Prostate gland (tissue), 2 donors: ENCODE measurements around the gene FARS2. TPM values are rescaled to one million over a fixed set of nuclear protein-coding genes. Genes with fewer than 3 reads are reported as not detected.

Experiments
- DNase-seq: peaks from one replicate; pipeline ENCODE4 v3.0.0-alpha.2; 2019; ENCODE audit warnings: low spot score
- H3K27ac ChIP-seq, 2 donors: fragments of 200-600 bp; sonication (generic); 2 replicates each; pipeline ENCODE4 v1.5.1; 2017 to 2019
- H3K27me3 ChIP-seq: fragments of 200-600 bp; sonication (generic); replicated peaks from 2 replicates; pipeline ENCODE4 v1.5.1; 2019; ENCODE audit not compliant: insufficient read depth
- H3K36me3 ChIP-seq, 2 donors: fragments of 200-600 bp; sonication (generic); 1 replicate in 1 of 2; 2 replicates in 1 of 2; pipeline versions ENCODE4 v1.5.1 to v1.8.1; 2017 to 2019
- H3K4me1 ChIP-seq: fragments of 200-600 bp; sonication (generic); replicated peaks from 2 replicates; pipeline ENCODE4 v1.5.1; 2019
- H3K4me3 ChIP-seq, 2 donors: fragments of 200-600 bp; sonication (generic); 2 replicates each; pipeline ENCODE4 v1.5.1; 2017 to 2019
- H3K9me3 ChIP-seq: fragments of 200-600 bp; sonication (generic); 2 replicates; pipeline ENCODE4 v1.5.1; 2017
- CTCF ChIP-seq, 4 experiments: fragments of 200-600 bp in 2 of 4; fragments of 450-650 bp in 2 of 4; sonication (generic) in 2 of 4; IDR thresholded peaks; 1 replicate in 3 of 4; 2 replicates in 1 of 4; pipeline ENCODE4 v1.5.1; 2016 to 2019; ENCODE audit warnings: antibody characterized with exemption in 4 of 4, mild to moderate bottlenecking in 2 of 4, moderate library complexity in 2 of 4
- POLR2A ChIP-seq: fragments of 450-650 bp; IDR thresholded peaks from one replicate; pipeline ENCODE4 v1.6.1; 2016; ENCODE audit warnings: antibody characterized with exemption, mild to moderate bottlenecking
- POLR2AphosphoS5 ChIP-seq: sonication (generic); formaldehyde crosslinking; IDR thresholded peaks from one replicate; pipeline ENCODE4 v1.6.1; 2017; ENCODE audit warnings: antibody characterized with exemption
- WGBS: methylation state at CpG from one replicate; pipeline ENCODE4 v1.1.5; 2018; 5-methylcytosine and 5-hydroxymethylcytosine counted together
- intact Hi-C: fragments of 100-400 bp; cut with DNase I; formaldehyde crosslinking; loops from one replicate; pipeline ENCODE4 v1.14.2; 2022
- total RNA-seq, 2 donors: library from RNA; depleted of rRNA; stranded (reverse); fragments of >200 nt; gene quantifications; one replicate each; pipeline ENCODE4 v1.1.0, GENCODE V29; 2016

The FARS2 gene
- total RNA-seq, 2 donors from 2014 or later: 11.6 to 19.5 TPM

- Histone ChIP-seq H3K4me1 (no peaks in the 10 kb centered on the region), H3K9me3 (no peaks in the 10 kb centered on the region), H3K27me3 (no peaks in the 10 kb centered on the region), H3K4me3 (no peak overlapping the region), H3K36me3 (no peaks in the 10 kb centered on the region), H3K27ac (no peak overlapping the region)
- TF ChIP-seq POLR2A (no peak), POLR2AphosphoS5 (no peak), CTCF (IDR thresholded peaks at IDR 0.05) (no peak)
- DNase-seq: no peak
- intact Hi-C loops: no loop called here
- whole genome bisulfite sequencing: 87% methylated on average over 16 of the region's 17 CpGs
Measured at GRCh38 chr6:5781966-5782556, 520.7 kb downstream of the FARS2 start.

GRCh38 chr6:5782783-5783547, 521.7 kb downstream of the FARS2 start:
- no peak overlapping the region for H3K4me3 ChIP-seq
- no peak for DNase-seq
- intact Hi-C loops: no loop called here
- H3K4me1 ChIP-seq: no peaks in the 10 kb centered on the region
- H3K36me3 ChIP-seq: no peaks in the 10 kb centered on the region
- TF ChIP-seq CTCF (IDR thresholded peaks at IDR 0.05) (no peak), POLR2A (no peak), POLR2AphosphoS5 (no peak)
- no peaks in the 10 kb centered on the region for H3K9me3 ChIP-seq
- no peak overlapping the region for H3K27ac ChIP-seq
- 43% methylated on average over 22 of the region's 26 CpGs for WGBS
- H3K27me3 ChIP-seq: no peaks in the 10 kb centered on the region

GRCh38 chr6:5783584-5784089, 522.3 kb downstream of the FARS2 start:
- H3K4me1 ChIP-seq: no peaks in the 10 kb centered on the region
- WGBS: 93% methylated on average over 19 of the region's 19 CpGs
- no peak overlapping the region for H3K4me3 ChIP-seq
- intact Hi-C loops: no loop called here
- H3K9me3 ChIP-seq: no peaks in the 10 kb centered on the region
- no peaks in the 10 kb centered on the region for H3K36me3 ChIP-seq
- no peak for DNase-seq
- no peak for TF ChIP-seq POLR2A
- no peak for TF ChIP-seq POLR2AphosphoS5
- no peak for TF ChIP-seq CTCF (IDR thresholded peaks at IDR 0.05)
- H3K27ac ChIP-seq: no peak overlapping the region
- no peaks in the 10 kb centered on the region for H3K27me3 ChIP-seq

GRCh38 chr6:5785249-5785648, 523.9 kb downstream of the FARS2 start:
- WGBS: 80% methylated on average over 8 of the region's 8 CpGs
- no peak overlapping the region for H3K4me3 ChIP-seq
- TF ChIP-seq CTCF (IDR thresholded peaks at IDR 0.05) (no peak), POLR2AphosphoS5 (no peak), POLR2A (no peak)
- H3K9me3 ChIP-seq: no peaks in the 10 kb centered on the region
- no peak for DNase-seq
- H3K27ac ChIP-seq: no peak overlapping the region
- no peaks in the 10 kb centered on the region for H3K27me3 ChIP-seq
- H3K4me1 ChIP-seq: no peaks in the 10 kb centered on the region
- H3K36me3 ChIP-seq: no peaks in the 10 kb centered on the region
- intact Hi-C loops: no loop called here
